GM18951 (cell line): Measurements from ENCODE around the gene VPS36.
"Not testable (repeated sequence)": the region's sequence is repeated elsewhere in the genome, so short reads cannot be mapped to it uniquely, and the experiment has no call there.

ENCODE experiments used
- POLR2A ChIP-seq: IDR thresholded peaks from 4 replicates; pipeline ENCODE4 v1.6.1; 2011; ENCODE audit warnings: mild to moderate bottlenecking; ENCODE audit not compliant: insufficient read length, insufficient read depth; ENCODE audit errors: extremely low read depth
- in situ Hi-C: fragments of 300-500 bp; cut with MboI; formaldehyde crosslinking; loops from one replicate; pipeline ENCODE4 v1.12.0; 2022; ENCODE audit warnings: low sequenced_read_pairs, mixed read lengths, inconsistent platforms; ENCODE audit not compliant: unreplicated experiment

The VPS36 gene

GRCh38 chr13:52383366-52383765, 67.1 kb downstream of the VPS36 start:
- in situ Hi-C loops: no loop called here
- TF ChIP-seq POLR2A: no peak

- in situ Hi-C loops: no loop called here
- no peak for TF ChIP-seq POLR2A
Observed at GRCh38 chr13:52378312-52378711, 72.1 kb downstream of the VPS36 start.

DNA sequence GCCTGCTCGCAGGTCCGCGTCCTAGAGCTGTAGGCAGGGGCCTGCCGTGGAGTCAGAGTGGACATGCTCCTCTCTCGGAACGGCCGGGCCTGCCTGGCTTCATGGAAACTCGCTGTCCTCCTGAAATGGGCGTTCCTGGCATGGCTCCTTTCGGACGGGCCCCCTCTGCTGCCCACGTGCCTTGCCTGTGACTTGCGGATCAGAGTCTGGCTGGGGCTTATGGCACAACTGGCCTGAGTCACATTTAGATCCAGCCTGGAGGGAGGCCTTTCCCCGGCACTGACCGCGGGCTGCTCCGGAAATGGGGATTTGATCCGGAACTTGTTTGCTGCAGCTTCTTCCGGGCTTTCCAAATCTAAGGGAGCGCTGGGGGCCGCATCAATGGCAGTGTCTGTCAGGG, 72.5 kb downstream of the VPS36 start:
- TF ChIP-seq POLR2A: no peak
- in situ Hi-C loops: no loop called here

- TF ChIP-seq POLR2A: no peak
- in situ Hi-C loops: no loop called here
Observed at GRCh38 chr13:52374873-52375411, 75.5 kb downstream of the VPS36 start.

- in situ Hi-C loops: no loop called here
- TF ChIP-seq POLR2A: no peak
Observed at GRCh38 chr13:52374389-52374788, 76.0 kb downstream of the VPS36 start.

DNA sequence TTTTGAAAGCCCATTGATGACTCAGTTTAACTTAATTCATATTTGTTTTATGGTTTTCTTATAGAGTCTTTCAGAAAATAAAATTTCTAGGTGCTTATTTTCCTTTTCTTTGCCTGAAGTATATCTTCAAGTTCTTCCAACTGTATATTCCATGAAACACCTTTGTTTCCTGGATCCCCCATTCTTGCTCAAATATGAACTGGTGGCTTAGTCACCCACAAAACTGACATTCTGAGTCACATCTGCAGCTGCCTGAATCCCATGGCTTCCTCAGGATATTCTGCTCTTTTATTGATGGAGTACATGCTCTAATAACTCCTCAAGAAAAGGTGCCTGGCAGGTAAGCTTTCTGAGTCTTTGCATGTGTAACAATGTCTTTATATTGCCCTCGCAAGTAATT, 77.2 kb downstream of the VPS36 start:
- in situ Hi-C loops: not testable (repeated sequence)

DNA sequence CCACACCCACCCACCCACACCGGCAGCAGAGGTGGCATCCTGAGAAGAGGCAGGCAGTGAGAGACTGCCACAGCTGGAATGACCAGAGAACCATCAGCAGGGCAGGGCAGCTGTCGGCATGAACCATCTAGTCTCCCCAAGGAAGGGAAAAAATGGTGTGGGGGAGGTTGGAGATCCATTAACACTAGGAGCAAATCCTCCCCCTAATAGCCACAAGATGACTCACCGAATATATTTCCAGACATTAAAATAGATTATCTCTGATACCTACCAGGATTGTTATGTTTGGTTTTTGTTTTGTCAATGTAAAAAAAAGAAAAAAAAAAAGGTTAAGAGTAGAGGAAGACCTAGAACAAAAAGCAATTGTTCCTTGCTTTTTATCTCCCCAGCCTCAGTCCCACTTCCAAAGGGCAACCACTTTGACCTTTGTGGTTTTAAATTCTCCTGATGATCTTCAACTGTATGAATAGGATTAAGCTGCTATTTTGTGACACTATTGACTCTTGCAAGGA, 78.6 kb downstream of the VPS36 start:
- in situ Hi-C loops: no loop called here
- no peak for TF ChIP-seq POLR2A

DNA sequence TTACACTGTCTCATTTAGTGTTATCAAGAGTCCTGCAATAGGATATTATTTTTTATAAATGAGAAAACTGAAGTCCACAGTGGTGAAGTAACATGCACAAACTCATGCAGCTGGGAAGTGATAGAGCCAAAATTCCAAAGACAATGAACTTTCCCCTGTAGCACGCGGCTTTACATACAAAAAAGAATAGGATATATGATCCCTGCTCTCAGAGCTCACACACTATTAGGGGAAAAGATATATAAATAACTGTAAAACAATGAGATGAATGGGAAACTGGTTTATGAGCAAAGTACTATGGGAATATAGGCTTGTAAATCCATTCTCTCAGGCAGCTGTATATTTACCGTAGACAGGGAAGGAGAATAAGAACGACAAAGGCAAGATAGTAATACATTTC, 84.1 kb downstream of the VPS36 start:
- no peak for TF ChIP-seq POLR2A
- in situ Hi-C loops: no loop called here
